Right ventricle myocardium superior (tissue), 1 donor: ENCODE measurements around the gene KCNA5. TPM values are rescaled to one million over a fixed set of nuclear protein-coding genes. Genes with fewer than 3 reads are reported as not detected.

Experiments
- ATAC-seq: fragments of 200-7000 bp; cut with Tn5 transposase; one replicate; pipeline ENCODE4 v1.9.1; 2020; ENCODE audit warnings: mild to moderate bottlenecking; ENCODE audit not compliant: poor library complexity
- DNase-seq: peaks from one replicate; pipeline ENCODE4 v3.0.0-alpha.2; 2020
- intact Hi-C: fragments of 100-400 bp; cut with DNase I; formaldehyde crosslinking; loops from one replicate; pipeline ENCODE4 v1.11.2; 2022
- long read RNA-seq: library from polyadenylated mRNA; unstranded; transcript quantifications from one replicate; pipeline ENCODE4 v2.0.0, GENCODE V29; 2021
- total RNA-seq: library from RNA; stranded (reverse); fragmentation: NEBNext Ultra II Directional; extraction: Animal tissue kit (Norgen Biotek cat#: 25700); gene quantifications from one replicate; pipeline ENCODE4 v1.2.1, GENCODE V29; 2021
- donor health status: DM: no; HTN: yes; CAD: no; lungs with severe emphysema.

Gene KCNA5
- total RNA-seq, result 3.1 TPM
- long read RNA-seq, transcript KCNA5-201 (1 exons, 2,800 nt), result major isoform, 14 of 14 reads
- long read RNA-seq, partial matches to known transcripts, result 0 of 14 reads
- long read RNA-seq, other reads (novel, unspliced or antisense), result 0 of 14 reads

- peak; percentile 55 for ATAC-seq
- peak; percentile 52 for DNase-seq
- intact Hi-C loops, result no loop called here
Measured at GRCh38 chr12:5043589-5044419, at the start of gene KCNA5. KCNA5 (plus strand) TSS chr12:5043879; CDS start chr12:5044148, 269 bp downstream.

- ATAC-seq, result peak; percentile 40
- no peak for DNase-seq
- intact Hi-C loops, result no loop called here
Measured at GRCh38 chr12:4994622-4995021, 49.1 kb upstream of the KCNA5 start.

GRCh38 chr12:4996714-4997113 lies 47.0 kb upstream of the KCNA5 start:
- ATAC-seq, result no peak
- intact Hi-C loops, result no loop called here
- DNase-seq, result no peak

- DNase-seq, result no peak
- intact Hi-C loops, result no loop called here
- peak; percentile 67 for ATAC-seq
Measured at GRCh38 chr12:4997939-4998338, 45.7 kb upstream of the KCNA5 start.

- ATAC-seq (no peak), DNase-seq (no peak)
- intact Hi-C loops, result no loop called here
Measured at GRCh38 chr12:5000204-5000603, 43.5 kb upstream of the KCNA5 start.

- no peak for ATAC-seq
- intact Hi-C loops, result no loop called here
- DNase-seq, result no peak
Measured at GRCh38 chr12:5000658-5001385, 42.9 kb upstream of the KCNA5 start.

GRCh38 chr12:5003025-5003666 lies 40.5 kb upstream of the KCNA5 start:
- ATAC-seq (peak; percentile 97), DNase-seq (peak; percentile 67)
- intact Hi-C loops, result loop anchor here (2.0 kb wide), 1 partner anchor 146 kb away; no protein-coding TSS in a partner anchor

GRCh38 chr12:5008661-5009060 lies 35.0 kb upstream of the KCNA5 start:
- no peak for DNase-seq
- ATAC-seq, result no peak
- intact Hi-C loops, result no loop called here

- intact Hi-C loops, result no loop called here
- ATAC-seq (no peak), DNase-seq (no peak)
Measured at GRCh38 chr12:5010151-5010550, 33.5 kb upstream of the KCNA5 start.

GRCh38 chr12:5012337-5012736 lies 31.3 kb upstream of the KCNA5 start:
- peak; percentile 86 for ATAC-seq
- intact Hi-C loops, result no loop called here
- peak; percentile 70 for DNase-seq

- ATAC-seq (no peak), DNase-seq (no peak)
- intact Hi-C loops, result no loop called here
Measured at GRCh38 chr12:5013266-5013730, 30.4 kb upstream of the KCNA5 start.

- no peak for DNase-seq
- no peak for ATAC-seq
- intact Hi-C loops, result no loop called here
Measured at GRCh38 chr12:5014269-5014668, 29.4 kb upstream of the KCNA5 start.

- DNase-seq, result no peak
- no peak for ATAC-seq
- intact Hi-C loops, result no loop called here
Measured at GRCh38 chr12:5015711-5016492, 27.8 kb upstream of the KCNA5 start.

GRCh38 chr12:5016526-5016925 lies 27.2 kb upstream of the KCNA5 start:
- ATAC-seq (no peak), DNase-seq (no peak)
- intact Hi-C loops, result no loop called here

GRCh38 chr12:5017638-5018348 lies 25.9 kb upstream of the KCNA5 start:
- intact Hi-C loops, result no loop called here
- ATAC-seq (peak; percentile 15), DNase-seq (peak; percentile 52)

GRCh38 chr12:5018677-5019076 lies 25.0 kb upstream of the KCNA5 start:
- ATAC-seq (no peak), DNase-seq (no peak)
- intact Hi-C loops, result no loop called here

GRCh38 chr12:5022025-5022424 lies 21.7 kb upstream of the KCNA5 start:
- ATAC-seq (no peak), DNase-seq (no peak)
- intact Hi-C loops, result loop anchor here (1.0 to 5.0 kb wide), 2 partner anchors 62 to 425 kb away; no protein-coding TSS in a partner anchor
